Measurements from ENCODE around the gene DNAH11. TPM values are rescaled to one million over a fixed set of nuclear protein-coding genes. Genes with fewer than 3 reads are reported as not detected.
"Not testable (repeated sequence)": the region's sequence is repeated elsewhere in the genome, so short reads cannot be mapped to it uniquely, and the experiment has no call there.

DNAH11 gene
- total RNA-seq, 1 experiment from 2014 or later = 2.0 TPM

DNA sequence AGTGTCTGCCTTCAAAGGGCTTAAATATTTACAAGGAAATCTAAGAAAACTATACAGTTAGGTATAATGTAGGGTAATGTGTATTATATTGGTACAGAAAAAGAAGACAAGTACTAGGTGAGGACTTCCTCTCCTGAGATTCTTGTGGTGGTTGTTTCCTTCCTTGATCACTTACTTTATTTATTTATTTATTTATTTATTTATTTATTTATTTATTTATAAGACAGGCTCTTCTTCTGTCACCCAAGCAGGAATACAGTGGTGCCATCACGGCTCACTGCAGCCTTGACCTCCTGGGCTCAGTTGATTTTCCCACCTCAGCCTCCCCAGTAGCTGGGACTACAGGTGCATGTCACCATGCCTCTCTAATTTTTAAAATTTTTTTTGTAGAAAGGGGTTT is 18.2 kb upstream of the DNAH11 start:
- Histone ChIP-seq H3K36me3 (ENCODE audit: control insufficient read depth, insufficient read depth, low read length) (no peaks in the 10 kb centered on the region), H3K27me3 (replicated peaks; ENCODE audit: control insufficient read depth, insufficient read depth, low read length) (no peaks in the 10 kb centered on the region), H3K9me3 (peaks cover 11% of the 10 kb centered on the region; the same call in 1 of the 2 replicates), H3K4me1 (no peaks in the 10 kb centered on the region), H3K4me3 (ENCODE audit: low read depth, low read length) (no peak overlapping the region)
- intact Hi-C loops (cut with micrococcal nuclease; ENCODE audit: unreplicated experiment) = no loop called here
- POLR2A ChIA-PET = no interaction called here
- Mint-ChIP-seq H3K4me3 (ENCODE audit: unreplicated experiment) (no peak overlapping the region), H3K27ac (ENCODE audit: unreplicated experiment) (no peak overlapping the region), H3K27me3 (ENCODE audit: insufficient read depth, unreplicated experiment) (no peaks in the 10 kb centered on the region), H3K36me3 (ENCODE audit: insufficient read depth, unreplicated experiment) (no peaks in the 10 kb centered on the region), H3K9me3 (ENCODE audit: unreplicated experiment) (peaks cover 10% of the 10 kb centered on the region), H3K4me1 (ENCODE audit: low read depth, unreplicated experiment) (peaks cover 13% of the 10 kb centered on the region)
- TF ChIP-seq, protein P1, sequence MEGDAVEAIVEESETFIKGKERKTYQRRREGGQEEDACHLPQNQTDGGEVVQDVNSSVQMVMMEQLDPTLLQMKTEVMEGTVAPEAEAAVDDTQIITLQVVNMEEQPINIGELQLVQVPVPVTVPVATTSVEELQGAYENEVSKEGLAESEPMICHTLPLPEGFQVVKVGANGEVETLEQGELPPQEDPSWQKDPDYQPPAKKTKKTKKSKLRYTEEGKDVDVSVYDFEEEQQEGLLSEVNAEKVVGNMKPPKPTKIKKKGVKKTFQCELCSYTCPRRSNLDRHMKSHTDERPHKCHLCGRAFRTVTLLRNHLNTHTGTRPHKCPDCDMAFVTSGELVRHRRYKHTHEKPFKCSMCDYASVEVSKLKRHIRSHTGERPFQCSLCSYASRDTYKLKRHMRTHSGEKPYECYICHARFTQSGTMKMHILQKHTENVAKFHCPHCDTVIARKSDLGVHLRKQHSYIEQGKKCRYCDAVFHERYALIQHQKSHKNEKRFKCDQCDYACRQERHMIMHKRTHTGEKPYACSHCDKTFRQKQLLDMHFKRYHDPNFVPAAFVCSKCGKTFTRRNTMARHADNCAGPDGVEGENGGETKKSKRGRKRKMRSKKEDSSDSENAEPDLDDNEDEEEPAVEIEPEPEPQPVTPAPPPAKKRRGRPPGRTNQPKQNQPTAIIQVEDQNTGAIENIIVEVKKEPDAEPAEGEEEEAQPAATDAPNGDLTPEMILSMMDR (IDR thresholded peaks at IDR 0.05; ENCODE audit: insufficient read depth in 1 of 2, low read depth in 1 of 2, low read length in 1 of 2, severe bottlenecking in 1 of 2, unreplicated experiment in 1 of 2) = no peak
- no TSS peak for BruUV-seq (replicated peaks)
- CTCF ChIA-PET = no interaction called here
- DNase-seq = no peak

DNA sequence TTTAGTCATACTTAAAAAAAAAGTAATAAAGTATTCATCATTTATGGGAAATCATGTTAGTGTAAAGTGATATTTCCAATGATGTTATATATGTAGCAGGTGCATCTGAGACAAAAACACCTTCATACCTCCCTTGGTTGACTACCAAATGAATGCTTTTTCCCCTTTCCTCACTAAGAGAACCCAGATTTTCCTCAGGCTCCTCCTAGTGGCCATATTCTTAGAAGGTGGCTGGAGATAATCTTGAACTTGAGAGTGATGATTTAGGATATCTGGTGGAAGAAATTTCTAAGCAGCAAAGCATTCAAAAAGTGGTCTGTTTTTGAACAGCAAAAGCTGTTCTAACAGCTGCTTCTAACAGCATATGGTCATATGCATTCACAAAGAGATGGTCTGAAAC is 16.8 kb upstream of the DNAH11 start:
- BruUV-seq (replicated peaks) = no TSS peak
- Histone ChIP-seq H3K4me1 (no peaks in the 10 kb centered on the region), H3K27me3 (replicated peaks; ENCODE audit: control insufficient read depth, insufficient read depth, low read length) (no peaks in the 10 kb centered on the region), H3K9me3 (peaks cover 11% of the 10 kb centered on the region; the same call in 1 of the 2 replicates), H3K36me3 (ENCODE audit: control insufficient read depth, insufficient read depth, low read length) (no peaks in the 10 kb centered on the region), H3K4me3 (ENCODE audit: low read depth, low read length) (no peak overlapping the region)
- Mint-ChIP-seq H3K27ac (ENCODE audit: unreplicated experiment) (no peak overlapping the region), H3K9me3 (ENCODE audit: unreplicated experiment) (peaks cover 10% of the 10 kb centered on the region), H3K27me3 (ENCODE audit: insufficient read depth, unreplicated experiment) (no peaks in the 10 kb centered on the region), H3K4me1 (ENCODE audit: low read depth, unreplicated experiment) (peaks cover 13% of the 10 kb centered on the region), H3K36me3 (ENCODE audit: insufficient read depth, unreplicated experiment) (no peaks in the 10 kb centered on the region), H3K4me3 (ENCODE audit: unreplicated experiment) (no peak overlapping the region)
- DNase-seq = no peak
- CTCF ChIA-PET = no interaction called here
- intact Hi-C loops (cut with micrococcal nuclease; ENCODE audit: unreplicated experiment) = no loop called here
- TF ChIP-seq, protein P1 (IDR thresholded peaks at IDR 0.05; ENCODE audit: insufficient read depth in 1 of 2, low read depth in 1 of 2, low read length in 1 of 2, severe bottlenecking in 1 of 2, unreplicated experiment in 1 of 2) = no peak
- POLR2A ChIA-PET = no interaction called here

DNA sequence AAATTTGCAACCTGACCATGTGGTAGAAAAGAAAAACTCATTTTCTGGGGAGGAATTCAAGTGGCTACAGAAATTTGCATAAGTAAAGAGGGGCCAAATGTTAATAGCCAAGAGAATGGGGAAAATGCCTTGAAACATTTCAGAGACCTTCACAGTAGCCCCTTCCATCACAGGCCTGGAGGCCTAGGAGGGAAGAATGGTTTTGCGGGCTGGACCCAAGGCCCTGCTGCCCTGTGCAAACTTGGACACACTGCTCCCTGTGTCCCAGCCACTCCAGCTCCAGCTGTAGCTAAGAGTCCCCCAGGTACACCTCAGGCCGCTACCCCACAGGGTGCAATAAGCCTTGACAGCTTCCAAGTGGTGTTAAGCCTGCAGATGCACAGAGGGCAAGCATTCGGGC is 16.4 kb upstream of the DNAH11 start:
- no peak for DNase-seq
- Histone ChIP-seq H3K4me1 (no peaks in the 10 kb centered on the region), H3K27me3 (replicated peaks; ENCODE audit: control insufficient read depth, insufficient read depth, low read length) (no peaks in the 10 kb centered on the region), H3K36me3 (ENCODE audit: control insufficient read depth, insufficient read depth, low read length) (no peaks in the 10 kb centered on the region), H3K9me3 (peaks cover 11% of the 10 kb centered on the region; the same call in 1 of the 2 replicates), H3K4me3 (ENCODE audit: low read depth, low read length) (no peak overlapping the region)
- Mint-ChIP-seq H3K9me3 (ENCODE audit: unreplicated experiment) (peaks cover 10% of the 10 kb centered on the region), H3K36me3 (ENCODE audit: insufficient read depth, unreplicated experiment) (no peaks in the 10 kb centered on the region), H3K4me3 (ENCODE audit: unreplicated experiment) (no peak overlapping the region), H3K27ac (ENCODE audit: unreplicated experiment) (no peak overlapping the region), H3K4me1 (ENCODE audit: low read depth, unreplicated experiment) (peaks cover 13% of the 10 kb centered on the region), H3K27me3 (ENCODE audit: insufficient read depth, unreplicated experiment) (no peaks in the 10 kb centered on the region)
- intact Hi-C loops (cut with micrococcal nuclease; ENCODE audit: unreplicated experiment) = no loop called here
- no TSS peak for BruUV-seq (replicated peaks)
- TF ChIP-seq, protein P1 (IDR thresholded peaks at IDR 0.05; ENCODE audit: insufficient read depth in 1 of 2, low read depth in 1 of 2, low read length in 1 of 2, severe bottlenecking in 1 of 2, unreplicated experiment in 1 of 2) = no peak
- POLR2A ChIA-PET = no interaction called here
- CTCF ChIA-PET = no interaction called here

DNA sequence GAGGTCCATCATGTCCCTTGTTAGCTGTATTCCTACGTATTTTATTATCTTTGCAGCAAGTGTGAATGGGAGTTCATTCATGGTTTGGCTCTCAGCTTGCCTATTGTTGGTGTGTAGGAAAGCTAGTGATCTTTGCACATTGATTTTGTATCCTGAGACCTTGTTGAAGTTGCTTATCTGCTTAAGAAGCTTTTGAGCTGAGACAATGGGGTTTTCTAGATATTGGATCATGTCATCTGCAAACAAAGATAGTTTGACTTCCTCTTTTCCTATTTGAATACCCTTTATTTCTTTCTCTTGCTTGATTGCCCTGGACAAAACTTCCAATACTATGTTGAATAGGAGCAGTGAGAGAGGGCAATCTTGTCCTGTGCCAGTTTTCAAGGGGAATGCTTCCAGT is 10.4 kb upstream of the DNAH11 start:
- H3K4me3 Mint-ChIP-seq (ENCODE audit: unreplicated experiment); H3K4me1 ChIP-seq; H3K27me3 Mint-ChIP-seq (ENCODE audit: insufficient read depth, unreplicated experiment); H3K36me3 ChIP-seq (ENCODE audit: control insufficient read depth, insufficient read depth, low read length); H3K9me3 Mint-ChIP-seq (ENCODE audit: unreplicated experiment); BruUV-seq (replicated peaks); H3K4me3 ChIP-seq (ENCODE audit: low read depth, low read length); intact Hi-C loops (cut with micrococcal nuclease; ENCODE audit: unreplicated experiment); H3K4me1 Mint-ChIP-seq (ENCODE audit: low read depth, unreplicated experiment); DNase-seq; H3K27me3 ChIP-seq (replicated peaks; ENCODE audit: control insufficient read depth, insufficient read depth, low read length); POLR2A ChIA-PET; H3K9me3 ChIP-seq; H3K27ac Mint-ChIP-seq (ENCODE audit: unreplicated experiment); H3K36me3 Mint-ChIP-seq (ENCODE audit: insufficient read depth, unreplicated experiment): not testable (repeated sequence)
- CTCF ChIA-PET = interaction anchor here (0.6 kb wide), 1 partner anchor 106 kb away, joined by 6 read pairs; no protein-coding TSS in a partner anchor

DNA sequence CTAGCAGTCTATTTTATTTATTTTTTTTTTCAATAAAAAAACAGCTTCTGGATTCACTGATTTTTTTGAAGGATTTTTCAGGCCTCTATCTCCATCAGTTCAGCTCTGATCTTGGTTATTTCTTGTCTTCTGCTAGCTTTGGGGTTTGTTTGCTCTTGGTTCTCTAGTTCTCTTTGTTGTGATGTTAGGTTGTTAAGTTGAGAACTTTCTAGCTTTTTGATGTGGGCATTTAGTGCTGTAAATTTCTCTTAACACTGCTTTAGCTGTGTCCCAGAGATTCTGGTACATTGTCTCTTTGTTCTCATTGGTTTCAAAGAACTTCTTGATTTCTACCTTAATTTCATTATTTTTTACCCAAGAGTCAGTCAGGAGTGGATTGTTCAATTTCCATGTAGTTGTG is 9.2 kb upstream of the DNAH11 start:
- intact Hi-C loops (cut with micrococcal nuclease; ENCODE audit: unreplicated experiment) = not testable (repeated sequence)

More for the DNA sequence above, 9.2 kb upstream of the DNAH11 start:
- H3K4me1 Mint-ChIP-seq (ENCODE audit: low read depth, unreplicated experiment); H3K27me3 ChIP-seq (replicated peaks; ENCODE audit: control insufficient read depth, insufficient read depth, low read length); H3K9me3 ChIP-seq; BruUV-seq (replicated peaks); H3K4me3 Mint-ChIP-seq (ENCODE audit: unreplicated experiment); H3K27me3 Mint-ChIP-seq (ENCODE audit: insufficient read depth, unreplicated experiment); H3K36me3 ChIP-seq (ENCODE audit: control insufficient read depth, insufficient read depth, low read length); CTCF ChIA-PET; H3K9me3 Mint-ChIP-seq (ENCODE audit: unreplicated experiment); DNase-seq; H3K4me3 ChIP-seq (ENCODE audit: low read depth, low read length); H3K36me3 Mint-ChIP-seq (ENCODE audit: insufficient read depth, unreplicated experiment); H3K27ac Mint-ChIP-seq (ENCODE audit: unreplicated experiment); H3K4me1 ChIP-seq: not testable (repeated sequence)
- POLR2A ChIA-PET = interaction anchor here (0.6 kb wide), 1 partner anchor 36 kb away, joined by 3 read pairs; no protein-coding TSS in a partner anchor

All from Caco-2 (cell line).